GM15510 (cell line): ENCODE measurements around the gene LTC4S.

Experiments
- POLR2A ChIP-seq: IDR thresholded peaks from 3 replicates; pipeline ENCODE4 v1.6.1; 2011; ENCODE audit warnings: borderline replicate concordance; ENCODE audit not compliant: insufficient read length; ENCODE audit errors: extremely low read depth

LTC4S gene

DNA sequence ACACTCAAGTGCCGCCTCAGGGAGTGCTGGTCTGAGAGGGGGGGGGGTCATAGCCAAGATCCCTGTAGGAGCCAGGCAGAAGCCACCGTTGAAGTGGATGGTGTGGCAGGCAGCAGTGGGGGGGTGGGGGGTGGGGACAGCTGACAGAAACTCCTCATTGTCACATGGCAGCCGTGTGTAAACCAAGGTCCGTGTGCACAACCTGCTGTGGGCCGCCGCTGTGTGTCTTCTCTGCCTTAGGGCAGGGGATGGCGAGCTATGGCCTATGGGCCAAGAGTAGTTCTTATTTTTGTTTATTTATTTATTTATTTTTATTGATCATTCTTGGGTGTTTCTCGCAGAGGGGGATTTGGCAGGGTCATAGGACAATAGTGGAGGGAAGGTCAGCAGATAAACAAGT, 40.3 kb downstream of the LTC4S start:
- TF ChIP-seq POLR2A = no peak

GRCh38 chr5:179836225-179837019, 42.6 kb downstream of the LTC4S start:
- no peak for TF ChIP-seq POLR2A

DNA sequence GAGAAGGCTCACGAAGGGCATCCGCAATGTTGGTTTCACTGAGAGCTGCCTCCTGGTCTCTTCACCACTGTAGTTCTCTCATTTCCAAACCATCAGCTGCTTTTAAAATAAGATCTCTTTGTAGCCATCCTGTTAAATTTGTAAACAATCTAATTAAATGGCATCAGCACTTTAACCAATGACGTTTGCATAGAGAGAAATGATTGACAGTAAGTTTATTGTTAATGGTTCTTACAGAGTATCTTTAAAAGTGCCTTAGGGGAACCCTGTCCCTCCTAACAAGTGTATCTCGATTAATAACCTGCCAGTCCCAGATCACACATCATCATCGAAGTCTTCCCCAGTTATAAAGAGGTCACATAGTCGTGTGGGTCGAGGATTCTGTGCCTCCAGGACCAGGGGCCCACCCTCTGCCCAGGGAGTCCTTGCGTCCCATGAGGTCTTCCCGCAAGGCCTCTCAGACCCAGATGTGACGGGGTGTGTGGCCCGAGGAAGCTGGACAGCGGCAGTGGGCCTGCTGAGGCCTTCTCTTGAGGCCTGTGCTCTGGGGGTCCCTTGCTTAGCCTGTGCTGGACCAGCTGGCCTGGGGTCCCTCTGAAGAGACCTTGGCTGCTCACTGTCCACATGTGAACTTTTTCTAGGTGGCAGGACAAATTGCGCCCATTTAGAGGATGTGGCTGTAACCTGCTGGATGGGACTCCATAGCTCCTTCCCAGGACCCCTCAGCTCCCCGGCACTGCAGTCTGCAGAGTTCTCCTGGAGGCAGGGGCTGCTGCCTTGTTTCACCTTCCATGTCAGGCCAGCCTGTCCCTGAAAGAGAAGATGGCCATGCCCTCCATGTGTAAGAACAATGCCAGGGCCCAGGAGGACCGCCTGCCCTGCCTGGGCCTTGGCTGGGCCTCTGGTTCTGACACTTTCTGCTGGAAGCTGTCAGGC, 43.6 kb downstream of the LTC4S start:
- no peak for TF ChIP-seq POLR2A

DNA sequence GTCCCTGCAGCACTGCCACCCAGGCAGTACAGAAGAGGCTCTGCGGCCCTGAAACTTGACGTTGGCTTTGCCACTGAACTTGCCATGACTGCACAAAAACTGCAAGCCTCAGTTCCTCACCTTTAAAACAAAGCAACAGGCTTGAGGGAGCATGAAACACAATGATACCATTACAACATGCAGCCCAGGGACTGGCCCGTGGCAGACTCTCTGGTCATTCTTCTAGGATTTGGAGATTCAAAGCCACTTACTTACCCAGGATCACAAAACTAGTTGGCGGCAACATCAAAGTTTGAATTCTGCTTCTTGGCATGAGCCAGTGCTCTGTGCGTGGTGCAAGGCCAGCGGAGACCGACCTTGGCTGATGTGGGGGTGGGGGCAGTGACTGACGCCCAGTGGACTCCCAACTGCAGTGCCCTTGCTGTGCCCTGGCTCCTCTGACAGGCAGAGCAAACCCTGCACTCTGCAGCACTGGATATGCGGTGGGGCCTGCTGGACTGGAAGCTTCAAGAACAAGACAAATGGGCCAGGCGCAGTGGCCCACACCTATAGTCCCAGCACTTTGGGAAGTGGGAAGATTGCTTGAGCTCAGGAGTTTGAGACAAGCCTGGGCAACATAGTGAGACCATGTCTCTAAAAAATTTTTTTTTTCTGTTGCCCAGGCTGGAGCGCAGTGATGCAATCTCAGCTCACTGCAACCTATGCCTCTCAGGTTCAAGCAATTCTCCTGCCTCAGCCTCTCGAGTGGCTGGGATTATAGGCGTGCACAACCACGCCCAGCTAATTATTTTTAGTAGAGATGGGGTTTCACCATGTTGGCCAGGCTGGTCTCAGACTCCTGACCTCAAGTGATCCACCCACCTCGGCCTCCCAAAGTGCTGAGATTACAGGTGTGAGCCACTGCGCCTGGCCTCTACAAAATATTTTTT, 45.8 kb downstream of the LTC4S start:
- TF ChIP-seq POLR2A = no peak

DNA sequence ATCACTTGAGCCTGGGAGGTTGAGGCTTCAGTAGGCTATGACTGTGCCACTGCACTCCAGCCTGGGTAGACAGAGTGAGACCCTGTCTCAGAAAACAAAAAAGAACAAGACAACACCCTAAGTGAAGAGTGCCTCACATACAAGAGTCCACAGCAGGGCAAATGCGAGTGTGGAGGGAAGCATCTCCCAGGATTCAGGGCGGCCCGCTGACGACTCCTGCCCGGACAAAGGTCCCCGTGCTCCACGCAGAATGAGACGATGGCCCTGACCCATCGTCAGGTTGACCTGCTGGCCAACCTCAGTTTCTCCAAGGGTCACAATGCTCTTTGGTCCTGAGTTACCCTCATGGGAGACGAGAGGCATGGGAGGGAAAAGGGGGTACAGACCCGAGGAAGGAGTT, 46.5 kb downstream of the LTC4S start:
- no peak for TF ChIP-seq POLR2A

GRCh38 chr5:179840766-179841165, 47.0 kb downstream of the LTC4S start:
- TF ChIP-seq POLR2A = no peak

- no peak for TF ChIP-seq POLR2A
These were observed 47.8 kb downstream of the LTC4S start for GRCh38 chr5:179841621-179842020.
